ENCODE measurements around the gene NELL2.

DNA sequence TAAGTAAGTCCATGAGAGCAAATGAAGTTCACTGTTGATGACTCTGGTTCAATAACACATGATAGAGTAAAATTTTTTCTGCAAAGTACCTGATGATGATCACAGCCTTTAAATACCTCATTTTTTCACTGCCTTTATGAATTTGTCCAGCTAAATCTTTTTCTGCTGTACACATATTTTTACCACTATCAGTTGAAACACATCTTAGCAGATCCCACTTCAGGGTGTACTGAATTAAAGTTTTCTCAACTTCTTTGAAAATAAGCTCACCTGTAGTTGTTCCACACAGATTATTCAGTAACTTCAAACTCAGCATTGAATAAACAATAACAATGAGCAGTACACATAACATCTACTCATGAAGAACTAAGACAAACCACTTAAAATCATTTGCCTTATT is 385.9 kb downstream of the NELL2 start:
- TF ChIP-seq, protein P1, sequence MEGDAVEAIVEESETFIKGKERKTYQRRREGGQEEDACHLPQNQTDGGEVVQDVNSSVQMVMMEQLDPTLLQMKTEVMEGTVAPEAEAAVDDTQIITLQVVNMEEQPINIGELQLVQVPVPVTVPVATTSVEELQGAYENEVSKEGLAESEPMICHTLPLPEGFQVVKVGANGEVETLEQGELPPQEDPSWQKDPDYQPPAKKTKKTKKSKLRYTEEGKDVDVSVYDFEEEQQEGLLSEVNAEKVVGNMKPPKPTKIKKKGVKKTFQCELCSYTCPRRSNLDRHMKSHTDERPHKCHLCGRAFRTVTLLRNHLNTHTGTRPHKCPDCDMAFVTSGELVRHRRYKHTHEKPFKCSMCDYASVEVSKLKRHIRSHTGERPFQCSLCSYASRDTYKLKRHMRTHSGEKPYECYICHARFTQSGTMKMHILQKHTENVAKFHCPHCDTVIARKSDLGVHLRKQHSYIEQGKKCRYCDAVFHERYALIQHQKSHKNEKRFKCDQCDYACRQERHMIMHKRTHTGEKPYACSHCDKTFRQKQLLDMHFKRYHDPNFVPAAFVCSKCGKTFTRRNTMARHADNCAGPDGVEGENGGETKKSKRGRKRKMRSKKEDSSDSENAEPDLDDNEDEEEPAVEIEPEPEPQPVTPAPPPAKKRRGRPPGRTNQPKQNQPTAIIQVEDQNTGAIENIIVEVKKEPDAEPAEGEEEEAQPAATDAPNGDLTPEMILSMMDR (conservative IDR thresholded peaks at IDR 0.05; ENCODE audit: low read length) = no peak
- no peak for TF ChIP-seq EZH2phosphoT487 (IDR thresholded peaks at IDR 0.05; ENCODE audit: borderline replicate concordance, low read depth, low read length)

All from OCI-LY7 (cell line).